ENCODE measurements around the gene OPCML.

The OPCML gene

DNA sequence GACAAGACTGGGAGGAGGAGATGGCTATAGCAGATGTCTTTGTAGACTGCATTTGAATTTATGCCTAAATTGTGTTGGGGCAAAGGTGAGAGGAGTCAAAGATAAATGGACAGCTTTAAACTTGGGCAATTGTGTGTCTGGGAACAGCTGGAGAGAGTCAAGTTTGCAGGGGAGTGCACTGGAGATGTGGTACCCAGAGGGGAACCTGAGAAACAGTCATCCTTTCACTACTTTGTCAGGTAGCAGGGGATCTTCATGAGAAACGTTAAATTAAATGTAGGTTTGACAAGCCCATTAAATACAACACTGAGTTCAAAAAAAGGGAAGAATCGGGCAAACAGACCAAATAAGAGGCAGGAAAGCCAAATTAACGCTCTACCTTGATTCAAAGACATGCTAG lies 277.7 kb downstream of the OPCML start:
- Histone ChIP-seq H3K9ac (ENCODE audit: low read length) (no peak overlapping the region), H3F3A (ENCODE audit: insufficient read depth) (no peaks in the 10 kb centered on the region), H3K4me3 (ENCODE audit: insufficient read depth, low read length, poor library complexity, severe bottlenecking) (no peak overlapping the region), H3K9me3 (ENCODE audit: insufficient read depth, low read length) (no peaks in the 10 kb centered on the region), H3K79me2 (ENCODE audit: insufficient read depth, low read length) (no peaks in the 10 kb centered on the region), H3K27ac (ENCODE audit: low read depth, low read length) (no peak overlapping the region), H4K20me1 (ENCODE audit: low read depth, low read length) (no peaks in the 10 kb centered on the region), H3K4me2 (ENCODE audit: low read depth, low read length, poor library complexity, severe bottlenecking) (no peak overlapping the region), H3K36me3 (ENCODE audit: low read length) (no peaks in the 10 kb centered on the region), H3K27me3 (ENCODE audit: low read length) (no peaks in the 10 kb centered on the region), H3K9me2 (replicated peaks; ENCODE audit: insufficient read depth, low read length) (no peaks in the 10 kb centered on the region), H2AFZ (ENCODE audit: low read depth, low read length, severe bottlenecking) (no peak overlapping the region)
- TF ChIP-seq CTCF (IDR thresholded peaks at IDR 0.05; ENCODE audit: insufficient read depth, low read length, poor library complexity, severe bottlenecking) (no peak), EZH2phosphoT487 (conservative IDR thresholded peaks at IDR 0.05; ENCODE audit: low read length) (no peak)

DNA sequence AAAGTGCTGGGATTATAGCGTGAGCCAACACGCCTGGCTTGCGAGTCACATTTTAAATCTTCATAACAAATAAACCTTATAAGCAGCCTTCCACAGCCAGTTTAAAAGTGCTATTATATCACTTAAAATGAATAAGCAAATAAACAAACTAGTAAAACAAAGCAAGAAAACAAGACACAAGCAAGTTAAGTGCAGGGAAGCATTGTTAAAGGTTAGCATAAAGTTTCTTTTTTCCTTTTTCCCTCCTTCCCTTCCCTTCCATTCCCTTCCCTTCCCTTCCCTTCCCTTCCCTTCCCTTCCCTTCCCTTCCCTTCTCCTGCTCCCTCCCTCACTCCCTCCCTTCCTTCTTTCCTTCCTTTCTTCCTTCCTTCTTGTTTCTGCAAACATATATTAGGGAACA lies 278.7 kb downstream of the OPCML start:
- Histone ChIP-seq H3K9ac (ENCODE audit: low read length) (no peak overlapping the region), H3K9me2 (replicated peaks; ENCODE audit: insufficient read depth, low read length) (no peaks in the 10 kb centered on the region), H3K4me3 (ENCODE audit: insufficient read depth, low read length, poor library complexity, severe bottlenecking) (no peak overlapping the region), H3K4me2 (ENCODE audit: low read depth, low read length, poor library complexity, severe bottlenecking) (no peak overlapping the region), H3K27ac (ENCODE audit: low read depth, low read length) (no peak overlapping the region), H4K20me1 (ENCODE audit: low read depth, low read length) (no peaks in the 10 kb centered on the region), H3K27me3 (ENCODE audit: low read length) (no peaks in the 10 kb centered on the region), H3K9me3 (ENCODE audit: insufficient read depth, low read length) (no peaks in the 10 kb centered on the region), H3K79me2 (ENCODE audit: insufficient read depth, low read length) (no peaks in the 10 kb centered on the region), H3F3A (ENCODE audit: insufficient read depth) (no peaks in the 10 kb centered on the region), H3K36me3 (ENCODE audit: low read length) (no peaks in the 10 kb centered on the region), H2AFZ (ENCODE audit: low read depth, low read length, severe bottlenecking) (no peak overlapping the region)
- TF ChIP-seq CTCF (IDR thresholded peaks at IDR 0.05; ENCODE audit: insufficient read depth, low read length, poor library complexity, severe bottlenecking) = no peak
- TF ChIP-seq EZH2phosphoT487 (conservative IDR thresholded peaks at IDR 0.05; ENCODE audit: low read length) = no peak

GRCh38 chr11:133251841-133252240 lies 280.5 kb downstream of the OPCML start:
- Histone ChIP-seq H3K27me3 (ENCODE audit: low read length) (no peaks in the 10 kb centered on the region), H3K27ac (ENCODE audit: low read depth, low read length) (no peak overlapping the region), H2AFZ (ENCODE audit: low read depth, low read length, severe bottlenecking) (no peak overlapping the region), H4K20me1 (ENCODE audit: low read depth, low read length) (no peaks in the 10 kb centered on the region), H3K79me2 (ENCODE audit: insufficient read depth, low read length) (no peaks in the 10 kb centered on the region), H3K9ac (ENCODE audit: low read length) (no peak overlapping the region), H3K4me3 (ENCODE audit: insufficient read depth, low read length, poor library complexity, severe bottlenecking) (no peak overlapping the region), H3K4me2 (ENCODE audit: low read depth, low read length, poor library complexity, severe bottlenecking) (no peak overlapping the region), H3F3A (ENCODE audit: insufficient read depth) (no peaks in the 10 kb centered on the region), H3K36me3 (ENCODE audit: low read length) (no peaks in the 10 kb centered on the region), H3K9me2 (replicated peaks; ENCODE audit: insufficient read depth, low read length) (no peaks in the 10 kb centered on the region), H3K9me3 (ENCODE audit: insufficient read depth, low read length) (no peaks in the 10 kb centered on the region)
- TF ChIP-seq EZH2phosphoT487 (conservative IDR thresholded peaks at IDR 0.05; ENCODE audit: low read length) (no peak), CTCF (IDR thresholded peaks at IDR 0.05; ENCODE audit: insufficient read depth, low read length, poor library complexity, severe bottlenecking) (no peak)

- H3K27ac ChIP-seq (ENCODE audit: low read depth, low read length) = no peak overlapping the region
- no peak overlapping the region for H2AFZ ChIP-seq (ENCODE audit: low read depth, low read length, severe bottlenecking)
- H3K9me3 ChIP-seq (ENCODE audit: insufficient read depth, low read length) = no peaks in the 10 kb centered on the region
- H4K20me1 ChIP-seq (ENCODE audit: low read depth, low read length) = no peaks in the 10 kb centered on the region
- no peak overlapping the region for H3K4me2 ChIP-seq (ENCODE audit: low read depth, low read length, poor library complexity, severe bottlenecking)
- H3K36me3 ChIP-seq (ENCODE audit: low read length) = no peaks in the 10 kb centered on the region
- H3F3A ChIP-seq (ENCODE audit: insufficient read depth) = no peaks in the 10 kb centered on the region
- H3K79me2 ChIP-seq (ENCODE audit: insufficient read depth, low read length) = no peaks in the 10 kb centered on the region
- H3K9ac ChIP-seq (ENCODE audit: low read length) = no peak overlapping the region
- TF ChIP-seq CTCF (IDR thresholded peaks at IDR 0.05; ENCODE audit: insufficient read depth, low read length, poor library complexity, severe bottlenecking) = no peak
- TF ChIP-seq EZH2phosphoT487 (conservative IDR thresholded peaks at IDR 0.05; ENCODE audit: low read length) = no peak
- H3K4me3 ChIP-seq (ENCODE audit: insufficient read depth, low read length, poor library complexity, severe bottlenecking) = no peak overlapping the region
- no peaks in the 10 kb centered on the region for H3K9me2 ChIP-seq (replicated peaks; ENCODE audit: insufficient read depth, low read length)
- no peaks in the 10 kb centered on the region for H3K27me3 ChIP-seq (ENCODE audit: low read length)
Measured at GRCh38 chr11:133249530-133249929, 282.8 kb downstream of the OPCML start.
